Measurements from ENCODE around the gene TNRC6C.

- TF ChIP-seq, protein P1, sequence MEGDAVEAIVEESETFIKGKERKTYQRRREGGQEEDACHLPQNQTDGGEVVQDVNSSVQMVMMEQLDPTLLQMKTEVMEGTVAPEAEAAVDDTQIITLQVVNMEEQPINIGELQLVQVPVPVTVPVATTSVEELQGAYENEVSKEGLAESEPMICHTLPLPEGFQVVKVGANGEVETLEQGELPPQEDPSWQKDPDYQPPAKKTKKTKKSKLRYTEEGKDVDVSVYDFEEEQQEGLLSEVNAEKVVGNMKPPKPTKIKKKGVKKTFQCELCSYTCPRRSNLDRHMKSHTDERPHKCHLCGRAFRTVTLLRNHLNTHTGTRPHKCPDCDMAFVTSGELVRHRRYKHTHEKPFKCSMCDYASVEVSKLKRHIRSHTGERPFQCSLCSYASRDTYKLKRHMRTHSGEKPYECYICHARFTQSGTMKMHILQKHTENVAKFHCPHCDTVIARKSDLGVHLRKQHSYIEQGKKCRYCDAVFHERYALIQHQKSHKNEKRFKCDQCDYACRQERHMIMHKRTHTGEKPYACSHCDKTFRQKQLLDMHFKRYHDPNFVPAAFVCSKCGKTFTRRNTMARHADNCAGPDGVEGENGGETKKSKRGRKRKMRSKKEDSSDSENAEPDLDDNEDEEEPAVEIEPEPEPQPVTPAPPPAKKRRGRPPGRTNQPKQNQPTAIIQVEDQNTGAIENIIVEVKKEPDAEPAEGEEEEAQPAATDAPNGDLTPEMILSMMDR (optimal IDR thresholded peaks at IDR 0.05 in 1 of 3, IDR thresholded peaks at IDR 0.05 in 1 of 3, conservative IDR thresholded peaks at IDR 0.05 in 1 of 3; ENCODE audit: extremely low read depth in 1 of 3, insufficient read depth in 2 of 3, low read length in 3 of 3), result no peak
- no peak for TF ChIP-seq EZH2 (IDR thresholded peaks at IDR 0.05; ENCODE audit: low read length)
These were observed 185.7 kb downstream of the TNRC6C start for GRCh38 chr17:78144147-78144719.

All from keratinocyte (primary cell).